ENCODE measurements around the gene ACE.

DNA sequence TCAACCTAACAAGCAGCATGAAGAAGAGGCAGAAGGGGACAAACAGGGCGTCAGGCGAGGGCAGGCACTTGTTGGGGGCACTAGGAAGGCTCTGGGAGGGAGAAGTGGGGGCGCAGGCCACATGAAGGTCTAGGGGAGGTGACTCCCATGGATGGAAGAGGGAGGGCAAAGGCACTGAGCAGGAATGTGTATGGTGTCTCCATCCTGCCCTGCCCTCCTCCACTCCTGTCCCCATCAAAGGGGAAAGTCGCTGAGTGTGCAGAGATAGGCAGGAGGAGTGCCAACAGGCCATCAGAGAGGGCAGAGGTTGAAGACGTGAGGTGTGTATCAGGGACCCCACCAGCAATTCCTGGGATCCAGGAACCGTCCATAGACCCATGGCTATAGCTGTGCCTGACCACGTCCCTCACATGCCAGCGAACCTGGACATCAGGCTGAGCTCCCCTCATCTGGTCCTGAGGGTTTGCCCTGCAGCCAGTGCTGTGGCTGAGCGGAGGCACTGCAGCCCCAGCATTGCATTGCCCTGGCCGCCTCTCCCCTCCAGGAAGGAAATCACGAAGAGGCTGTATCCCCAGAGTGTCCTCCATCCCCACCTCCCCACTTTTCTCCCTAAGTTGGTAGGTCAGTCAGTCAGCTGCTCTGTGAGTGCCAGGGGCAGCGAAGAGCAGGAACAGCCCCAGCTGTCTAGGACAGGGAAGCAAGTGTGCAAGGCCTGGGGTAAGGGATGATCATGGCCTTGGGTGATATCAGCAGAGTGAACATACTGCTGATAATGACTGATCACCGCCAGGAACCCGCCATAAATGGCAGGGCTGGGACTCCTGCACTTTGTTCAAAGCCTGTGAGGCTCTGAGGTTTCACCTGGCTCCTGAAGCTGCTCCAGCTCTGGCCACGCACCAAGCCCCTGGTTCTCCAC is 24.6 kb upstream of the ACE start:
- TF ChIP-seq, protein P1, sequence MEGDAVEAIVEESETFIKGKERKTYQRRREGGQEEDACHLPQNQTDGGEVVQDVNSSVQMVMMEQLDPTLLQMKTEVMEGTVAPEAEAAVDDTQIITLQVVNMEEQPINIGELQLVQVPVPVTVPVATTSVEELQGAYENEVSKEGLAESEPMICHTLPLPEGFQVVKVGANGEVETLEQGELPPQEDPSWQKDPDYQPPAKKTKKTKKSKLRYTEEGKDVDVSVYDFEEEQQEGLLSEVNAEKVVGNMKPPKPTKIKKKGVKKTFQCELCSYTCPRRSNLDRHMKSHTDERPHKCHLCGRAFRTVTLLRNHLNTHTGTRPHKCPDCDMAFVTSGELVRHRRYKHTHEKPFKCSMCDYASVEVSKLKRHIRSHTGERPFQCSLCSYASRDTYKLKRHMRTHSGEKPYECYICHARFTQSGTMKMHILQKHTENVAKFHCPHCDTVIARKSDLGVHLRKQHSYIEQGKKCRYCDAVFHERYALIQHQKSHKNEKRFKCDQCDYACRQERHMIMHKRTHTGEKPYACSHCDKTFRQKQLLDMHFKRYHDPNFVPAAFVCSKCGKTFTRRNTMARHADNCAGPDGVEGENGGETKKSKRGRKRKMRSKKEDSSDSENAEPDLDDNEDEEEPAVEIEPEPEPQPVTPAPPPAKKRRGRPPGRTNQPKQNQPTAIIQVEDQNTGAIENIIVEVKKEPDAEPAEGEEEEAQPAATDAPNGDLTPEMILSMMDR (conservative IDR thresholded peaks at IDR 0.05): no peak
- TF ChIP-seq EZH2 (IDR thresholded peaks at IDR 0.05; ENCODE audit: low read depth): no peak
